Activated CD4-positive, alpha-beta memory T cell treated with anti-CD3 and anti-CD28 coated beads, Interleukin-2, amount 10 ng/mL, durations not matched to agents 7 days and 5 days (primary cell): ENCODE measurements around the gene SQSTM1. TPM values are rescaled to one million over a fixed set of nuclear protein-coding genes. Genes with fewer than 3 reads are reported as not detected.

Source experiments
- CTCF ChIA-PET: fragments of 350-600 bp; sonication (Branson Sonifier 250); formaldehyde crosslinking; loops from one replicate; lab custom pipeline; 2021; ENCODE audit warnings: antibody characterized with exemption, inconsistent platforms; lab: Charles Lee
- POLR2A ChIA-PET: fragments of 350-600 bp; sonication (Branson Sonifier 250); formaldehyde crosslinking; loops from one replicate; lab custom pipeline; 2021; ENCODE audit warnings: antibody characterized with exemption; lab: Charles Lee
- DNase-seq: peaks from one replicate; pipeline ENCODE4 v3.0.0-alpha.2; 2020
- H3K27ac Mint-ChIP-seq: one replicate; pipeline ENCODE4 v1.8.0; 2021; ENCODE audit warnings: mild to moderate bottlenecking, mixed read lengths
- H3K27me3 Mint-ChIP-seq: one replicate; pipeline ENCODE4 v1.8.0; 2021; ENCODE audit warnings: mixed read lengths
- H3K36me3 Mint-ChIP-seq: one replicate; pipeline ENCODE4 v1.8.0; 2021; ENCODE audit warnings: low read depth, mixed read lengths
- H3K4me1 Mint-ChIP-seq: one replicate; pipeline ENCODE4 v1.8.0; 2021; ENCODE audit warnings: mixed read lengths
- H3K4me3 Mint-ChIP-seq: one replicate; pipeline ENCODE4 v1.8.0; 2021; ENCODE audit warnings: mild to moderate bottlenecking, mixed read lengths
- H3K9me3 Mint-ChIP-seq: one replicate; pipeline ENCODE4 v1.8.0; 2021; ENCODE audit warnings: mixed read lengths
- total RNA-seq, 2 experiments: library from RNA; stranded (reverse); gene quantifications; one replicate each; pipeline ENCODE4 v1.2.3, GENCODE V29; 2021

The SQSTM1 gene
- total RNA-seq, 2 experiments from 2014 or later: 178 to 183 TPM

DNA sequence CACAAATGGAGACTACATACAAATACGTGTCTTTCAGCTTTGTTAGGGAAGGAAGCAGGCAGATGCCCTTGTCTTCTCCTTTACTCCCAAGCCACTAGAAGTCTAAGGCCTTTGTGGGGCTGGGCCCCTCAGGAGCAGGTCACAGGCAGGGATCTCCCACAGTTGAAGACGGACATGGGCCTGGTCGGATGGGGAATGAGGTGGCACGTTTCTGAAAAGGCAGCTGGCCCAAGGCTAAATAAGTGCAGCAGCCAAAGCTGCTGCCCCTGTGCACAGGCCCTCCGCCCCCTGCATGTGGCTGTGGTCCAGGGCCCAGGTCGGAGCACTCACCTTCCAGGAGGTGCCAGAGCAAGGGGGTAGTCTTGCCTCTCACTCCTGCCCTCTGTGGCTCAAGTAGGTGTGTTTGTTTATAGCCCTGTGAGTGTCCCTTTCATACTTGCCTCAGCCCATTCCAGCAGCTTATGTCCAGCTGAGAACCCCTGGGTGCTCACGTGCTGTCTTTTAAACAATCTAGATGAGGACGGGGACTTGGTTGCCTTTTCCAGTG is 1.8 kb downstream of the SQSTM1 start:
- Mint-ChIP-seq H3K27me3 (no peaks in the 10 kb centered on the region), H3K4me3 (peak overlapping the region; percentile 93), H3K36me3 (peaks cover 63% of the 10 kb centered on the region), H3K27ac (peak overlapping the region; percentile 40), H3K9me3 (no peaks in the 10 kb centered on the region), H3K4me1 (peaks cover 51% of the 10 kb centered on the region)
- ChIA-PET POLR2A (interaction anchor here (0.6 to 2.7 kb wide), 9 partner anchors 8 to 91 kb away, joined by 3 to 19 read pairs (median 4); partner anchors contain the start of gene MRNIP), CTCF (interaction anchor here (1.0 to 1.3 kb wide), 3 partner anchors 15 to 55 kb away, joined by 3 to 4 read pairs (median 3); no protein-coding TSS in a partner anchor)
- DNase-seq: no peak

- H3K36me3 Mint-ChIP-seq: peaks cover 77% of the 10 kb centered on the region
- POLR2A ChIA-PET: no interaction called here
Observed at GRCh38 chr5:179823937-179824744, 3.4 kb downstream of the SQSTM1 start.

DNA sequence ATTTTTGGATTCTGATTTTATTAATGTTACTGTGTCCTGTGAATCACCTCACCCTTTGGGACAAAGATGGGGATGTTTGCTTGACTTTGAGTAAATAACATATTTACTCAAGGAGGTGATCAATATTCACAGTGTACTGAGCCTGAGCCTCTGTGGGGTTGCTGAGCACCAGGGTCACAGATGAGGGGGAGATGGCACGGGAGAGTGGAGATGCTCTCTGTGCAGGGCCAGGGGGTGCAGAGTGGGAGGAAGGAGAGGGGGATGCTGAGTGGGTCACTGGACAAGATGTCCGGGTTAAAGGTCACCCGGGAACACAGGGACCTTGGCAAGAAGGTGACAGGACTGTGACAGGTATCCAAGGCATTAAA is 4.0 kb downstream of the SQSTM1 start:
- no peak overlapping the region for H3K27ac Mint-ChIP-seq
- ChIA-PET POLR2A (no interaction called here), CTCF (interaction anchor here (0.5 kb wide), 1 partner anchor 33 kb away, joined by 4 read pairs; no protein-coding TSS in a partner anchor)
- no peak for DNase-seq
- H3K9me3 Mint-ChIP-seq: no peaks in the 10 kb centered on the region
- peaks cover 83% of the 10 kb centered on the region for H3K36me3 Mint-ChIP-seq
- H3K4me3 Mint-ChIP-seq: no peak overlapping the region
- peaks cover 35% of the 10 kb centered on the region for H3K4me1 Mint-ChIP-seq
- H3K27me3 Mint-ChIP-seq: no peaks in the 10 kb centered on the region

More at GRCh38 chr5:179823937-179824744, 3.4 kb downstream of the SQSTM1 start:
- Mint-ChIP-seq H3K4me3 (no peak overlapping the region), H3K27ac (no peak overlapping the region), H3K9me3 (no peaks in the 10 kb centered on the region), H3K27me3 (no peaks in the 10 kb centered on the region), H3K4me1 (peaks cover 40% of the 10 kb centered on the region)
- CTCF ChIA-PET: interaction anchor here (0.5 kb wide), 1 partner anchor 33 kb away, joined by 4 read pairs; no protein-coding TSS in a partner anchor
- no peak for DNase-seq

- H3K27ac Mint-ChIP-seq: no peak overlapping the region
- POLR2A ChIA-PET: no interaction called here
- CTCF ChIA-PET: no interaction called here
- no peaks in the 10 kb centered on the region for H3K27me3 Mint-ChIP-seq
- H3K4me3 Mint-ChIP-seq: no peak overlapping the region
- no peak for DNase-seq
- H3K9me3 Mint-ChIP-seq: no peaks in the 10 kb centered on the region
- H3K36me3 Mint-ChIP-seq: peaks cover 92% of the 10 kb centered on the region
- peaks cover 26% of the 10 kb centered on the region for H3K4me1 Mint-ChIP-seq
Observed at GRCh38 chr5:179825655-179826182, 5.0 kb downstream of the SQSTM1 start.

GRCh38 chr5:179827680-179828079 is 7.0 kb downstream of the SQSTM1 start:
- ChIA-PET CTCF (interaction anchor here (1.2 kb wide), 1 partner anchor 26 kb away, joined by 3 read pairs; no protein-coding TSS in a partner anchor), POLR2A (interaction anchor here (1.3 kb wide), 1 partner anchor 9 kb away, joined by 3 read pairs; no protein-coding TSS in a partner anchor)
- H3K9me3 Mint-ChIP-seq: no peaks in the 10 kb centered on the region
- H3K4me3 Mint-ChIP-seq: no peak overlapping the region
- H3K27ac Mint-ChIP-seq: no peak overlapping the region
- no peaks in the 10 kb centered on the region for H3K27me3 Mint-ChIP-seq
- peaks cover 13% of the 10 kb centered on the region for H3K4me1 Mint-ChIP-seq
- peaks cover 92% of the 10 kb centered on the region for H3K36me3 Mint-ChIP-seq
- DNase-seq: no peak

GRCh38 chr5:179828756-179829421 is 8.2 kb downstream of the SQSTM1 start:
- Mint-ChIP-seq H3K9me3 (no peaks in the 10 kb centered on the region), H3K4me3 (no peak overlapping the region), H3K27me3 (no peaks in the 10 kb centered on the region), H3K27ac (no peak overlapping the region), H3K4me1 (peaks cover 10% of the 10 kb centered on the region), H3K36me3 (peaks cover 92% of the 10 kb centered on the region)
- ChIA-PET POLR2A (interaction anchor here (1.3 kb wide), 1 partner anchor 8 kb away, joined by 3 read pairs; no protein-coding TSS in a partner anchor), CTCF (no interaction called here)
- no peak for DNase-seq

- H3K4me3 Mint-ChIP-seq: no peak overlapping the region
- no peaks in the 10 kb centered on the region for H3K9me3 Mint-ChIP-seq
- ChIA-PET POLR2A (interaction anchor here (1.1 to 2.6 kb wide), 2 partner anchors 8 to 9 kb away, joined by 3 to 10 read pairs; partner anchors contain the start of gene SQSTM1), CTCF (no interaction called here)
- peaks cover 7% of the 10 kb centered on the region for H3K4me1 Mint-ChIP-seq
- H3K36me3 Mint-ChIP-seq: peaks cover 84% of the 10 kb centered on the region
- H3K27me3 Mint-ChIP-seq: no peaks in the 10 kb centered on the region
- DNase-seq: no peak
- no peak overlapping the region for H3K27ac Mint-ChIP-seq
Observed at GRCh38 chr5:179829732-179830435, 9.2 kb downstream of the SQSTM1 start.

DNA sequence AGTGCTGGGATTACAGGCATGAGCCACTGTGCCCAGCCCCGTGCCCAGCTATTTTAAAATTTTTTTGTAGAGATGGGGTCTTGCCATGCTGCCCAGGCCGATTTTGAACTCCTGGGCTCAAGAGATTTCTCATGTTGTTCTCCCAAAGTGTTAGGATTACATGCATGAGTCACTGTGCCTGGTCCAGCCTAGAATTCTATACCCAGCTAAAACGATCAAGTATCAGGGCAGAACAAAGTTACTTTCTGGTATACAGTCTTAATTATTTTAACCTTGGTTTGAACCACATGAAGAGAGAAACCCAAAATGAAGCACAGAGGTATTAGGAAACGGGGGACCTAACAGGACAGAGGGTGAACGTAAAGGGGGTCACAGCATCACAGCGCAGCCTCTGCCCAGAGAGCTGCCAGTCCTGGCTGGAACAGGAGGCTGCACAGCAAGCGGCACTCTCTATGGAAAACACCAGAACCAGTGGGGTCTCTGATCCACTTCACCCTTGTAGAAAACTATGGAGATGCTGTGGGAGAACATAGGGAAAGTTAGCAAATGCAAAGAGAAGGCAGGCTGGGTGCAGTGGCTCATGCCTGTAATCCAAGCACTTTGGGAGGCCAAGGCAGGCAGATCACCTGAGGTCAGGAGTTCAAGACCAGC is 10.2 kb downstream of the SQSTM1 start:
- no peak overlapping the region for H3K4me3 Mint-ChIP-seq
- CTCF ChIA-PET: no interaction called here
- no peak for DNase-seq
- H3K36me3 Mint-ChIP-seq: peaks cover 81% of the 10 kb centered on the region
- no peak overlapping the region for H3K27ac Mint-ChIP-seq
- H3K9me3 Mint-ChIP-seq: no peaks in the 10 kb centered on the region
- POLR2A ChIA-PET: interaction anchor here (1.1 to 2.6 kb wide), 3 partner anchors 9 to 27 kb away, joined by 3 to 10 read pairs (median 3); partner anchors contain the start of gene SQSTM1
- no peaks in the 10 kb centered on the region for H3K27me3 Mint-ChIP-seq
- peaks cover 12% of the 10 kb centered on the region for H3K4me1 Mint-ChIP-seq

DNA sequence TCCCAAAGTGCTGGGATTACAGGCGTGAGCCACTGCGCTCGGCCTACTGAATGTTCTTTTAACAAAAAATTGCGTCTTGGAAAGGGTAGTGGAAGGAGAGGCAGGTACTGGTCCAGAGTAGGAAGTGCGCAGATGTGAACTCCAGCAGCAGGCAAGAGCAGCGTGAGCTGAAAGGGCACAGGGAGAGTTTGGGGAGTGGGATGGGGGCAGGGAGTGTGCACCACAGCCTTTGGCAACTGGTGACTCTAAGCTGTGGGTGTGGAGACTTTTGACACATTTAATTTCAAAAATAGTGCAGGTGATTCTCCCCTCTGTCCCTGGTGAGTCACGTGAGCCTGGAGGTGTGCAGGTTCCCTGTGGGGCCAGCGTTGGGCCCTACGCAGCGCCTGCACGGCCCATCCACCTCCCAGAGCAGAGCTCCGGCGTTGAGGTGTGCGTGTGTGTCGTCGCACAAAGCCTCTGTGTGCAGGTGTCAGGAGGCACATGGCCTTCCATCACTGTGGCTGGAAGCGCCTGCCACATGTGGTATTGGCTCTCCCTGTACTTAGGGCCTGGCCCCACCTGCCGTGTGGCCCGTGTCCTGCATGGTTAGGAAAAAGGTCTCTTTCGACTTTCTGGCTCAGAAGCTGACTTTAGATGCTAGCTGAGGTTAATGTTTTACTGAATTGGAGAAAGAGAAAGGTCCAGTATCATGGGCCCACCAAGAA is 11.5 kb downstream of the SQSTM1 start:
- no peak overlapping the region for H3K27ac Mint-ChIP-seq

DNA sequence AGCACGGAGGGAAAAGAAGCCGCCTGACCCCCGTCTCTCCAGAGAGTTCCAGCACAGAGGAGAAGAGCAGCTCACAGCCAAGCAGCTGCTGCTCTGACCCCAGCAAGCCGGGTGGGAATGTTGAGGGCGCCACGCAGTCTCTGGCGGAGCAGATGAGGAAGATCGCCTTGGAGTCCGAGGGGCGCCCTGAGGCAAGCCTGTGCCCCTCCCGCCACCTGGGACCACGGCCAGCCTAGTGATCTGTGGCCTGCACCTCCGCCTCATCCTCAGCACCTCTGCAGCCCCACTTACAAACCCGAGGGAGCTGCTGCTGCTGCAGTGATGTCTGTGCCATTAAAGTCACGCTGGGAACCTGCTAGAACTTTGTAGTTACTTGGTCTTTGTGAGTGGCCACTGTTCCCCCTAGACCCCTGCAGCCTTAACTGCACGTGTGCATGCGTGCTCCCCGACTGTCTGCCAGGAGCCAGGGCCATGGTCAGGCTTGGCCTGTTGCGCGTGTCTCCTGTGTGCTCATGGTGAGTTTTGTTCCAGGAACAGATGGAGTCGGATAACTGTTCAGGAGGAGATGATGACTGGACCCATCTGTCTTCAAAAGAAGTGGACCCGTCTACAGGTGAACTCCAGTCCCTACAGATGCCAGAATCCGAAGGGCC is 12.5 kb downstream of the SQSTM1 start:
- Mint-ChIP-seq H3K27ac (no peak overlapping the region), H3K4me3 (no peak overlapping the region), H3K27me3 (no peaks in the 10 kb centered on the region), H3K4me1 (peaks cover 26% of the 10 kb centered on the region), H3K9me3 (no peaks in the 10 kb centered on the region), H3K36me3 (peaks cover 72% of the 10 kb centered on the region)
- ChIA-PET POLR2A (no interaction called here), CTCF (no interaction called here)
- no peak for DNase-seq

More for the DNA sequence above, 11.5 kb downstream of the SQSTM1 start:
- ChIA-PET CTCF (no interaction called here), POLR2A (interaction anchor here (0.9 to 2.6 kb wide), 3 partner anchors 10 to 28 kb away, joined by 3 to 10 read pairs (median 3); partner anchors contain the start of gene SQSTM1)
- no peak overlapping the region for H3K4me3 Mint-ChIP-seq
- H3K4me1 Mint-ChIP-seq: peaks cover 22% of the 10 kb centered on the region
- H3K36me3 Mint-ChIP-seq: peaks cover 81% of the 10 kb centered on the region
- no peak for DNase-seq
- H3K27me3 Mint-ChIP-seq: no peaks in the 10 kb centered on the region
- H3K9me3 Mint-ChIP-seq: no peaks in the 10 kb centered on the region

GRCh38 chr5:179833709-179834070 is 13.0 kb downstream of the SQSTM1 start:
- H3K4me3 Mint-ChIP-seq: no peak overlapping the region
- ChIA-PET CTCF (no interaction called here), POLR2A (no interaction called here)
- no peaks in the 10 kb centered on the region for H3K9me3 Mint-ChIP-seq
- H3K36me3 Mint-ChIP-seq: peaks cover 70% of the 10 kb centered on the region
- DNase-seq: no peak
- no peak overlapping the region for H3K27ac Mint-ChIP-seq
- no peaks in the 10 kb centered on the region for H3K27me3 Mint-ChIP-seq
- H3K4me1 Mint-ChIP-seq: peaks cover 26% of the 10 kb centered on the region
